Umbilical cord (tissue), 2 donors: Measurements from ENCODE around the gene AFMID. TPM values are rescaled to one million over a fixed set of nuclear protein-coding genes. Genes with fewer than 3 reads are reported as not detected.
A peak's percentile ranks its signal among the peaks of the same experiment; 100 is the strongest.
"Not testable (repeated sequence)": the region's sequence is repeated elsewhere in the genome, so short reads cannot be mapped to it uniquely, and the experiment has no call there.

Source experiments
- DNase-seq: peaks from one replicate; pipeline ENCODE4 v3.0.0-alpha.2; 2015; ENCODE audit warnings: low spot score
- total RNA-seq: library from RNA; depleted of rRNA; stranded (reverse); fragments of >200 nt; gene quantifications from one replicate; pipeline ENCODE4 v1.2.3, GENCODE V29; 2014; ENCODE audit warnings: low replicate concordance; ENCODE audit not compliant: insufficient read depth

AFMID gene
- total RNA-seq, 1 donor from 2014 or later: 5.3 TPM

- no peak for DNase-seq
These were observed 32.0 kb upstream of the AFMID start for GRCh38 chr17:78154903-78155811.

GRCh38 chr17:78159575-78160158 lies 27.5 kb upstream of the AFMID start:
- no peak for DNase-seq

- no peak for DNase-seq
These were observed 23.0 kb upstream of the AFMID start for GRCh38 chr17:78163881-78164747.

GRCh38 chr17:78164748-78165607 lies 22.2 kb upstream of the AFMID start:
- no peak for DNase-seq

GRCh38 chr17:78166416-78166815 lies 20.7 kb upstream of the AFMID start:
- DNase-seq: no peak

GRCh38 chr17:78168242-78168902 lies 18.8 kb upstream of the AFMID start, which contains the start of gene SYNGR2:
Gene SYNGR2, plus strand, starts transcription at chr17:78168581. Its CDS starts 36 bp downstream, at chr17:78168617.
- DNase-seq: peak; percentile 67

GRCh38 chr17:78168903-78169793 lies 18.0 kb upstream of the AFMID start:
- peak; percentile 39 for DNase-seq

- DNase-seq: no peak
These were observed 16.2 kb upstream of the AFMID start for GRCh38 chr17:78170692-78171590.

GRCh38 chr17:78171591-78172248 lies 15.4 kb upstream of the AFMID start:
- not testable (repeated sequence) for DNase-seq

GRCh38 chr17:78172249-78173051 lies 14.7 kb upstream of the AFMID start:
- peak; percentile 37 for DNase-seq

GRCh38 chr17:78173097-78173715 lies 14.0 kb upstream of the AFMID start:
- no peak for DNase-seq

- peak; percentile 63 for DNase-seq
These were observed 12.8 kb upstream of the AFMID start for GRCh38 chr17:78174346-78174869.

GRCh38 chr17:78174870-78175642 lies 12.1 kb upstream of the AFMID start:
- no peak for DNase-seq

- no peak for DNase-seq
These were observed 11.6 kb upstream of the AFMID start for GRCh38 chr17:78175643-78175981.

- DNase-seq: peak; percentile 53
These were observed 10.6 kb upstream of the AFMID start for GRCh38 chr17:78176548-78177025.
